Neural crest cell (in vitro differentiated cells): Measurements from ENCODE around the gene DNTT. TPM values are rescaled to one million over a fixed set of nuclear protein-coding genes. Genes with fewer than 3 reads are reported as not detected.

ENCODE experiments used
- DNase-seq: peaks from one replicate; pipeline ENCODE4 v3.0.0; 2021; ENCODE audit warnings: low read depth, mixed read lengths, low spot score
- H3K27ac Mint-ChIP-seq: one replicate; pipeline ENCODE4 v1.8.0; 2021; ENCODE audit warnings: mild to moderate bottlenecking, mixed read lengths; ENCODE audit not compliant: unreplicated experiment
- H3K27me3 Mint-ChIP-seq: 2 replicates; pipeline ENCODE4 v1.8.0; 2021; ENCODE audit warnings: low read depth, mild to moderate bottlenecking, mixed read lengths
- H3K36me3 Mint-ChIP-seq: 2 replicates; pipeline ENCODE4 v1.8.0; 2021; ENCODE audit warnings: low read depth, mild to moderate bottlenecking, mixed read lengths
- H3K4me1 Mint-ChIP-seq: 2 replicates; pipeline ENCODE4 v1.8.0; 2021; ENCODE audit warnings: mixed read lengths
- H3K4me3 Mint-ChIP-seq: one replicate; pipeline ENCODE4 v1.8.0; 2021; ENCODE audit warnings: mild to moderate bottlenecking, mixed read lengths
- H3K9me3 Mint-ChIP-seq: 2 replicates; pipeline ENCODE4 v1.8.0; 2021; ENCODE audit warnings: mixed read lengths
- long read RNA-seq: library from polyadenylated mRNA; unstranded; transcript quantifications from one replicate; pipeline ENCODE4 v2.0.0, GENCODE V29; 2020
- total RNA-seq: library from RNA; stranded (reverse); gene quantifications from 2 replicates; pipeline ENCODE4 v1.2.1, GENCODE V29; 2021
- TF ChIP-seq, protein P1 (sequence below): fragments of 200-600 bp; sonication (generic); conservative IDR thresholded peaks from 2 replicates; pipeline ENCODE4 v1.5.0; 2021; ENCODE audit warnings: antibody characterized with exemption, mild to moderate bottlenecking

Gene DNTT
- total RNA-seq: not detected in 2 replicates
- long read RNA-seq: 0 reads

DNA sequence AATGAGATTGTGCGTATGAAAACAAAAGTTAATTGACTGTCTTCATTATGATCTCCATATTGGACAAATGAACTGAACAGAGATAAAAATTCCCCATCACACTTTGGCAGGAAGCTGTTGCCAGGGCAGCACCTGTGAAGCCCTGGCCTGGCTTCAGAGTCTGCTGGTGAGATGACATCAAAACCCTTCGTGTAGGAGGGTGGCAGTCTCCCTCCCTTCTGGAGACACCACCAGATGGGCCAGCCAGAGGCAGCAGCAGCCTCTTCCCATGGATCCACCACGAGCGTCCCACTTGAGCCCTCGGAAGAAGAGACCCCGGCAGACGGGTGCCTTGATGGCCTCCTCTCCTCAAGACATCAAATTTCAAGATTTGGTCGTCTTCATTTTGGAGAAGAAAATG, at the start of gene DNTT:
Gene DNTT, plus strand, starts transcription at position 205 of the 400 bp plus-strand sequence. Its CDS starts 64 bp downstream, at position 269.
- Mint-ChIP-seq H3K27ac (no peak within 1 kb of the TSS), H3K27me3 (no peaks in the 10 kb centered on the region), H3K4me3 (no peak within 1 kb of the TSS), H3K4me1 (peaks cover 20% of the 10 kb centered on the region), H3K9me3 (peaks cover 5% of the 10 kb centered on the region), H3K36me3 (no peaks in the 10 kb centered on the region)
- DNase-seq: no peak
- TF ChIP-seq, protein P1, sequence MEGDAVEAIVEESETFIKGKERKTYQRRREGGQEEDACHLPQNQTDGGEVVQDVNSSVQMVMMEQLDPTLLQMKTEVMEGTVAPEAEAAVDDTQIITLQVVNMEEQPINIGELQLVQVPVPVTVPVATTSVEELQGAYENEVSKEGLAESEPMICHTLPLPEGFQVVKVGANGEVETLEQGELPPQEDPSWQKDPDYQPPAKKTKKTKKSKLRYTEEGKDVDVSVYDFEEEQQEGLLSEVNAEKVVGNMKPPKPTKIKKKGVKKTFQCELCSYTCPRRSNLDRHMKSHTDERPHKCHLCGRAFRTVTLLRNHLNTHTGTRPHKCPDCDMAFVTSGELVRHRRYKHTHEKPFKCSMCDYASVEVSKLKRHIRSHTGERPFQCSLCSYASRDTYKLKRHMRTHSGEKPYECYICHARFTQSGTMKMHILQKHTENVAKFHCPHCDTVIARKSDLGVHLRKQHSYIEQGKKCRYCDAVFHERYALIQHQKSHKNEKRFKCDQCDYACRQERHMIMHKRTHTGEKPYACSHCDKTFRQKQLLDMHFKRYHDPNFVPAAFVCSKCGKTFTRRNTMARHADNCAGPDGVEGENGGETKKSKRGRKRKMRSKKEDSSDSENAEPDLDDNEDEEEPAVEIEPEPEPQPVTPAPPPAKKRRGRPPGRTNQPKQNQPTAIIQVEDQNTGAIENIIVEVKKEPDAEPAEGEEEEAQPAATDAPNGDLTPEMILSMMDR: no peak

DNA sequence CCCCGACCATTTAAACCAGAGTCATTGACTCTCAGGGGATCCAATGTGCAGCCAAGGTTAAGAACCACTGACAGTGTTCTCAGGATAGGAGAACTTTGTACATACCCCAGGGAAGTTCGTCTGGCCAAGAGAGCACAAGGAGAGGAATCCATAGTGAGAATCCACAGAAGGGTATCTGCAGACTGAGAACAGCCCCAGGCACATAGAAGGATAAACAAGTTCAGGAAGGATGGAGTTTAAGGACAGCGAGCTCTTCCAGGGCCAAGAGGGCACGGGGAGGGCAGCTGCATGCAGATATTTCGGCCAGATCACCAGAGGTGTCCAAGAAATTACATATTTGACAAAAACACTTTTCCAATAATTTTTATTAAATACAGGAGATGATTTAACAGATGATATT, 49.3 kb upstream of the DNTT start:
- no peak overlapping the region for H3K27ac Mint-ChIP-seq
- no peak overlapping the region for H3K4me3 Mint-ChIP-seq
- H3K4me1 Mint-ChIP-seq: peaks cover 11% of the 10 kb centered on the region
- no peaks in the 10 kb centered on the region for H3K9me3 Mint-ChIP-seq
- H3K36me3 Mint-ChIP-seq: no peaks in the 10 kb centered on the region
- no peak for DNase-seq
- TF ChIP-seq, protein P1: no peak
- H3K27me3 Mint-ChIP-seq: no peaks in the 10 kb centered on the region

DNA sequence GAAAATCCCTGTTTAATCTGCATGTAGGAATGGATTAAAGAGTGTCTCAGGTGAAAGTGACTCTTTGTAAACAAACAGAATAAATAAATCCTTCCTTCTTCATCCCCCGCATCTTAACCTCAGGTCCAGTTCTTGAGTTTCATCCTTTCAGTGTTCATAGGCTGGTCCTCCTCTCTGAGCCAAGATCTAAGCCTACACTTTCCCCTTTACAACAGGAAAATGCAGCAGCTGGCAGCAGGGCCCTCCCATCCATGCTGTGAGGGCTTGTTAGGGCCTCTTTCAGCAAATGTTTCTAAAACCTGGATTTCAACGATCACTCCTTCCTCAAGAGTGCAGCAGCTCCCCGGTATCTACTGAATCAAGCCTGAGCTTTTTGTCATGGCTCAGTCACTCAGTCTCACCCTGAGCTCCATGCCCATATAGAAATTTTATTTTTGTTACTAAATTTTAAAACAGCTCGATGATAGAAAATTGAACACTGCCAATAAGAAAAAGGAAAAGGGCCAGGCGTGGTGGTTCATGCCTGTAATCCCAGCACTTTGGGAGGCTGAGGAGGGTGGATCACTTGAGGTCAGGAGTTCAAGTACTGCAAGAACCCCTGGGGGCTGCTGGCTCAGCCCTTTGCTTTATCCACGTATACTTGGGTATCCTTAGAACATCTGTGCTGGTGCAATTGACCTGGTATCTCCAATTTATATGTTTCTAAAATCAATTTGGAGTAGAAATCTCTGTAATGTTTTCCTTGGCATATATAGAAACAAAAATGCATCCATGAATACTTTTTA, 48.5 kb upstream of the DNTT start:
- H3K27ac Mint-ChIP-seq: no peak overlapping the region
- no peaks in the 10 kb centered on the region for H3K9me3 Mint-ChIP-seq
- DNase-seq: no peak
- no peaks in the 10 kb centered on the region for H3K27me3 Mint-ChIP-seq
- TF ChIP-seq, protein P1: no peak
- H3K4me3 Mint-ChIP-seq: no peak overlapping the region
- no peaks in the 10 kb centered on the region for H3K36me3 Mint-ChIP-seq
- peaks cover 17% of the 10 kb centered on the region for H3K4me1 Mint-ChIP-seq

DNA sequence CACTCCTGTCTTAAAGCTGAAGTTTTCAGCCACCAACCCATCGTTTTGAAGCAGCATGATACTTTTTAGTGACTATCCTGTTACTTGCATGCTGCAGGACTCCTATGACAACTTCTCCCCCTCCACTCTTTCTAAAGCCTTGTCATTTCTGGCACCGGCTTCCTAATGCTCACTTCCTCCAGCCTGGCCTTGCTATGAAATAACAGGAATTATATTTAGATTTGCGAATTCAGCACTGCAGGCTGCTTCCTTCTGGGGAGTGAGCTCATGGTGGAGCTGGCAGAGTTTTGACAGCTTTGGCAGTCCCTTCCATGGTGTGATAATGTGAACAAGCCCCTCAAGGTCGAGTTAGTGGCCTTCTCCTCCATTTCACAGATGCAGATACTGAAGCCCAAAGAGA, 46.3 kb upstream of the DNTT start:
- H3K9me3 Mint-ChIP-seq: no peaks in the 10 kb centered on the region
- TF ChIP-seq, protein P1: no peak
- no peak overlapping the region for H3K4me3 Mint-ChIP-seq
- H3K4me1 Mint-ChIP-seq: peaks cover 17% of the 10 kb centered on the region
- DNase-seq: no peak
- no peaks in the 10 kb centered on the region for H3K36me3 Mint-ChIP-seq
- no peak overlapping the region for H3K27ac Mint-ChIP-seq
- no peaks in the 10 kb centered on the region for H3K27me3 Mint-ChIP-seq

DNA sequence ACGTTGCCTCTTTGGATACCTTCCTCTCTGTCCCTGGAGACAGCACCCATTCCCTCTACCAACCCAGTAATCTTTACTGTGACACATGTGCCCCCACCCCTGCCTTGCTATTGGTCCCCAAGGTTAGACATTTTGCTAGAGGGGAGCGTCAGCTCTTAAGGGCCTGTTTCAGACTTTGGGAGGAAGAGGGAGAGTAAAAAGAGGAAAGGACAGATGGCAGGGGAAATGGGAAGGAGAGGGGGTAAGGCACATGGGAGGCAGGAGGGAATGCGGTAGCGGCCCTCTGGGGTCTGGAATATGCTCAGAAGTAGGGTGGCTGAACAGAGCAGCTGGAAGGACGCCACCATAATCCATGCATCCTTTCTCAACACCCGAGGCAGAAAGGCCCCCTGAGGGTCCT, 45.1 kb upstream of the DNTT start:
- no peaks in the 10 kb centered on the region for H3K9me3 Mint-ChIP-seq
- TF ChIP-seq, protein P1: no peak
- H3K36me3 Mint-ChIP-seq: no peaks in the 10 kb centered on the region
- no peak overlapping the region for H3K27ac Mint-ChIP-seq
- H3K27me3 Mint-ChIP-seq: no peaks in the 10 kb centered on the region
- peaks cover 17% of the 10 kb centered on the region for H3K4me1 Mint-ChIP-seq
- no peak for DNase-seq
- H3K4me3 Mint-ChIP-seq: no peak overlapping the region
